MV-4-11 (cell line): ENCODE data around the gene NRXN3.

Experiments used
- DNase-seq: peaks from one replicate; lab custom pipeline; 2025; lab: John Stamatoyannopoulos, UW

NRXN3 gene

GRCh38 chr14:79829405-79830166, 1659.4 kb downstream of the NRXN3 start:
- no peak for DNase-seq

- no peak for DNase-seq
These were observed 1661.2 kb downstream of the NRXN3 start for GRCh38 chr14:79831195-79831892.

GRCh38 chr14:79833781-79834180, 1663.6 kb downstream of the NRXN3 start:
- no peak for DNase-seq

GRCh38 chr14:79834868-79835267, 1664.7 kb downstream of the NRXN3 start:
- DNase-seq, result no peak

GRCh38 chr14:79836577-79836976, 1666.4 kb downstream of the NRXN3 start:
- DNase-seq, result no peak

GRCh38 chr14:79837699-79838098, 1667.5 kb downstream of the NRXN3 start:
- no peak for DNase-seq

- no peak for DNase-seq
These were observed 1669.9 kb downstream of the NRXN3 start for GRCh38 chr14:79840103-79840502.

- no peak for DNase-seq
These were observed 1670.7 kb downstream of the NRXN3 start for GRCh38 chr14:79840831-79841230.

- no peak for DNase-seq
These were observed 1671.3 kb downstream of the NRXN3 start for GRCh38 chr14:79841433-79841832.

- no peak for DNase-seq
These were observed 1672.1 kb downstream of the NRXN3 start for GRCh38 chr14:79842270-79842669.

GRCh38 chr14:79852950-79853744, 1683.0 kb downstream of the NRXN3 start:
- no peak for DNase-seq

- DNase-seq, result no peak
These were observed 1685.6 kb downstream of the NRXN3 start for GRCh38 chr14:79855789-79856188.

- DNase-seq, result no peak
These were observed 1686.2 kb downstream of the NRXN3 start for GRCh38 chr14:79856381-79856780.

- DNase-seq, result no peak
These were observed 1690.9 kb downstream of the NRXN3 start for GRCh38 chr14:79861111-79861510.

- no peak for DNase-seq
These were observed 1691.9 kb downstream of the NRXN3 start for GRCh38 chr14:79862045-79862444.

- DNase-seq, result no peak
These were observed 1701.0 kb downstream of the NRXN3 start for GRCh38 chr14:79871136-79871535.

GRCh38 chr14:79878229-79878628, 1708.1 kb downstream of the NRXN3 start:
- no peak for DNase-seq

- DNase-seq, result no peak
These were observed 1708.6 kb downstream of the NRXN3 start for GRCh38 chr14:79878785-79879184.

GRCh38 chr14:79881299-79881698, 1711.1 kb downstream of the NRXN3 start:
- no peak for DNase-seq

- DNase-seq, result no peak
These were observed 1720.4 kb downstream of the NRXN3 start for GRCh38 chr14:79890527-79890926.

- DNase-seq, result no peak
These were observed 1725.8 kb downstream of the NRXN3 start for GRCh38 chr14:79896009-79896408.

GRCh38 chr14:79899610-79900009, 1729.4 kb downstream of the NRXN3 start:
- DNase-seq, result no peak

GRCh38 chr14:79904497-79904896, 1734.3 kb downstream of the NRXN3 start:
- no peak for DNase-seq
